Memory B cell (primary cell): ENCODE data around the gene FBXO34.

Experiments
- ATAC-seq: fragments of 150-1000 bp; cut with Tn5 transposase; 2 replicates; pipeline ENCODE4 v1.10.0; 2021; ENCODE audit warnings: low read depth, mild to moderate bottlenecking, moderate library complexity
- DNase-seq, 2 donors: peaks; one replicate each; pipeline ENCODE4 v3.0.0; 2022; ENCODE audit warnings: low spot score in 2 of 2
- H3K27ac Mint-ChIP-seq: one replicate; pipeline ENCODE4 v1.8.0; 2022; ENCODE audit warnings: mild to moderate bottlenecking, moderate library complexity, mixed read lengths
- H3K27me3 Mint-ChIP-seq: one replicate; pipeline ENCODE4 v1.8.0; 2022; ENCODE audit warnings: mixed read lengths
- H3K36me3 Mint-ChIP-seq: one replicate; pipeline ENCODE4 v1.8.0; 2022; ENCODE audit warnings: mild to moderate bottlenecking, mixed read lengths
- H3K4me1 Mint-ChIP-seq: one replicate; pipeline ENCODE4 v1.8.0; 2022; ENCODE audit warnings: mixed read lengths
- H3K4me3 Mint-ChIP-seq: one replicate; pipeline ENCODE4 v1.8.0; 2022; ENCODE audit warnings: mild to moderate bottlenecking, moderate library complexity, mixed read lengths
- H3K9me3 Mint-ChIP-seq: one replicate; pipeline ENCODE4 v1.8.0; 2022; ENCODE audit warnings: mixed read lengths

FBXO34 gene, protein sequence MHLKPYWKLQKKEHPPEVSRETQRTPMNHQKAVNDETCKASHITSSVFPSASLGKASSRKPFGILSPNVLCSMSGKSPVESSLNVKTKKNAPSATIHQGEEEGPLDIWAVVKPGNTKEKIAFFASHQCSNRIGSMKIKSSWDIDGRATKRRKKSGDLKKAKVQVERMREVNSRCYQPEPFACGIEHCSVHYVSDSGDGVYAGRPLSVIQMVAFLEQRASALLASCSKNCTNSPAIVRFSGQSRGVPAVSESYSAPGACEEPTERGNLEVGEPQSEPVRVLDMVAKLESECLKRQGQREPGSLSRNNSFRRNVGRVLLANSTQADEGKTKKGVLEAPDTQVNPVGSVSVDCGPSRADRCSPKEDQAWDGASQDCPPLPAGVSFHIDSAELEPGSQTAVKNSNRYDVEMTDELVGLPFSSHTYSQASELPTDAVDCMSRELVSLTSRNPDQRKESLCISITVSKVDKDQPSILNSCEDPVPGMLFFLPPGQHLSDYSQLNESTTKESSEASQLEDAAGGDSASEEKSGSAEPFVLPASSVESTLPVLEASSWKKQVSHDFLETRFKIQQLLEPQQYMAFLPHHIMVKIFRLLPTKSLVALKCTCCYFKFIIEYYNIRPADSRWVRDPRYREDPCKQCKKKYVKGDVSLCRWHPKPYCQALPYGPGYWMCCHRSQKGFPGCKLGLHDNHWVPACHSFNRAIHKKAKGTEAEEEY

GRCh38 chr14:55270832-55271571 lies at the start of gene FBXO34:
Gene FBXO34 (plus strand): TSS chr14:55271421. CDS start chr14:55350391, 78,970 bp downstream.
- ATAC-seq (peak; percentile 82), DNase-seq (peak; percentile 100)
- Mint-ChIP-seq H3K4me3 (peak within 1 kb of the TSS; percentile 86), H3K9me3 (no peaks in the 10 kb centered on the region), H3K4me1 (peaks cover 22% of the 10 kb centered on the region), H3K27ac (peak within 1 kb of the TSS; percentile 92), H3K36me3 (no peaks in the 10 kb centered on the region), H3K27me3 (no peaks in the 10 kb centered on the region)

- peaks cover 2% of the 10 kb centered on the region for H3K4me1 Mint-ChIP-seq
- peaks cover 3% of the 10 kb centered on the region for H3K9me3 Mint-ChIP-seq
- DNase-seq (no peak), ATAC-seq (no peak)
- no peak overlapping the region for H3K27ac Mint-ChIP-seq
- H3K4me3 Mint-ChIP-seq = no peak overlapping the region
- H3K27me3 Mint-ChIP-seq = no peaks in the 10 kb centered on the region
- H3K36me3 Mint-ChIP-seq = no peaks in the 10 kb centered on the region
Measured at GRCh38 chr14:55221968-55222367, 49.3 kb upstream of the FBXO34 start.

DNA sequence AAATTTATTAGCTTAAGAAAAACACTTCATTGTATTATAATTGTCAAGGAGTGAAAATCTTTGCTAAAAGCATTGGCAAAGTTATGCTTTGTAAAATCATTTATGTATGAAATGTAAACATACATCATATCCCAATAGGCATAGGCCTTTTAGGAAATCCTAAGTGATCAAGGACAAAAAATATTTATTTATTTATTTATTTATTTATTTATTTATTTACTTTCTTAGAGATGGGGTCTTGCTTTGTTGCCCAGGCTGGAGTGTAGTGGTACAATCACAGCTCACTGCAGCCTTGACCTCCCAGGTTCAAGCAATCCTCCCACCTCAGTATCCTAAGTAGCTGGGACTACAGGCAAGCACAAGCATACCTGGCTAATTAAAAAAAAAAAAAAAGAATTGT lies 47.9 kb upstream of the FBXO34 start:
- Mint-ChIP-seq H3K36me3 (no peaks in the 10 kb centered on the region), H3K9me3 (peaks cover 3% of the 10 kb centered on the region), H3K4me1 (peaks cover 2% of the 10 kb centered on the region), H3K27ac (no peak overlapping the region), H3K4me3 (no peak overlapping the region), H3K27me3 (no peaks in the 10 kb centered on the region)
- ATAC-seq (no peak), DNase-seq (no peak)

DNA sequence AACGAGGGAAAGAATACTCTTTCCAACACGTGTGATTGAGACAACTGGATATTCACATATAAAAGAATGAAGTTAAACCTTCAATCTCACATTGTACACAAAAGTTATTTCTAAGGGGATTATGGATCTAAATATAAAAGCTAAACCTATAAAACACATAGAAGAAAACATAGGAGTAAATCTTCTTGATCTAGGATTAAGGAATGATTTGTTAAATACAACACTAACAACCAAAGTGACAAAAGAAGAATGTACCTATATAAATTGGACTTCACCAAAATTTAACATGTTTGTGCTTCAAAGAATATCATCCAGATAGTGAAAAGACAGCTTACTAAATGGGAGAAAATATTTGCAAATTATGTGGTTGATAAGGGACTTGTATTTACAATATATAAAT lies 43.0 kb upstream of the FBXO34 start:
- Mint-ChIP-seq H3K9me3 (peaks cover 3% of the 10 kb centered on the region), H3K27ac (no peak overlapping the region)

GRCh38 chr14:55233591-55233990 lies 37.6 kb upstream of the FBXO34 start:
- ATAC-seq (no peak), DNase-seq (no peak)
- peaks cover 4% of the 10 kb centered on the region for H3K27me3 Mint-ChIP-seq
- no peak overlapping the region for H3K4me3 Mint-ChIP-seq
- H3K36me3 Mint-ChIP-seq = no peaks in the 10 kb centered on the region
- no peak overlapping the region for H3K27ac Mint-ChIP-seq
- H3K4me1 Mint-ChIP-seq = peaks cover 10% of the 10 kb centered on the region
- H3K9me3 Mint-ChIP-seq = peaks cover 5% of the 10 kb centered on the region

More for the DNA sequence above, 43.0 kb upstream of the FBXO34 start:
- ATAC-seq (no peak), DNase-seq (no peak)
- peaks cover 4% of the 10 kb centered on the region for H3K27me3 Mint-ChIP-seq
- no peak overlapping the region for H3K4me3 Mint-ChIP-seq
- H3K36me3 Mint-ChIP-seq = no peaks in the 10 kb centered on the region
- no peaks in the 10 kb centered on the region for H3K4me1 Mint-ChIP-seq

DNA sequence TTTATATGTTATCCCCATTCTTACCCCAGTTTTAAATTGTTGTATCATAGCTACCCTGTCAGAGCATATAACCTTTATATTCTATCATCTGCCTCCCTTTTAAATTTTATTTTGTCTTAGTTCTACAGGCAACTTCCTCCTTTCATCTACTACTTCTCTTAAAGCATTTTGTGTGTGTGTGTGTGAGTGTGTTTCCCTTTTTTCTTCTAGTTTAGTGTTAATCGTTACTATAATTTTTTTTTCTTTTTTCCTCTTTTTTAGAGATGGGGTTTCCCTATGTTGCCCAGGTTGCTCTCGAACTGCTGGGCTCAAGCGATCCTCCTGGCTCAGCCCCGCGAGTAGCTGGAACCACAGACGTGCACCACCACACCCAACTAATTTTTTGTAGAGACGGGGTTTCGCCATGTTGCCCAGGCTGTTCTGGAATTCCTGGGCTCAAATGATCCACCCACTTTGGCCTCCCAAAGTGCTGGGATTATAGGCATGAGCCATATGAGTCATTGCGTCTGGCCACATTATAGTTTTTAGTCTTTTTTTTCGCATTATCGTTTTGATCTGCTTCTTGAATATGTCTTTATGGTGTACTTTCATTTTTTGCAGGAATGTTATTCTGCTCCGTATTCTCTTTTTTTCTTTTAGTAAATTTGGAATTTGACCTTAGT lies 33.1 kb upstream of the FBXO34 start:
- peaks cover 5% of the 10 kb centered on the region for H3K9me3 Mint-ChIP-seq
- no peak overlapping the region for H3K27ac Mint-ChIP-seq
- H3K27me3 Mint-ChIP-seq = peaks cover 4% of the 10 kb centered on the region
- no peaks in the 10 kb centered on the region for H3K36me3 Mint-ChIP-seq
- ATAC-seq (peak; percentile 48), DNase-seq (peak in 1 of 2 donors; percentile 16)
- no peak overlapping the region for H3K4me3 Mint-ChIP-seq
- peaks cover 11% of the 10 kb centered on the region for H3K4me1 Mint-ChIP-seq

DNA sequence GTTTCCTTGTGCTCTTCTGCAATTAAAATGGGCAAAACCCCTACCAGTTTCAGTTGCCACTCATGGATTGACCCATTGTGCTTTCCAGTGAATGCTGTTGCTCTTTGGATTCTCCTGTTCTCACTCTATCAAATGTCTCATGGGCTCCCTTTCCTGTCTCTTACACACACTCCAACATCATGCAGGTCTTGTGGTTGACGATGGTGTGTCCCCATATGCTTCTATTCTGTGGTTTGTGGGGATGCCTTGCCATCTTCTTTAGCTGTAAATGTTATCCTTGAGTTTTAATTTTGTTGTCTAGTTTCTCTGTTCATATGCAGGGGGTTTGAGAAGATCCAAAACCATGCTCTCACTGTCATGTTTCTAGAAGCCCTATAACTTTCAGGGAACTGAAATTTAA lies 31.9 kb upstream of the FBXO34 start:
- no peak for ATAC-seq
- no peak overlapping the region for H3K27ac Mint-ChIP-seq
- DNase-seq = no peak
- H3K4me3 Mint-ChIP-seq = no peak overlapping the region
- peaks cover 11% of the 10 kb centered on the region for H3K4me1 Mint-ChIP-seq
- H3K9me3 Mint-ChIP-seq = peaks cover 5% of the 10 kb centered on the region
- no peaks in the 10 kb centered on the region for H3K36me3 Mint-ChIP-seq
- H3K27me3 Mint-ChIP-seq = peaks cover 4% of the 10 kb centered on the region

DNA sequence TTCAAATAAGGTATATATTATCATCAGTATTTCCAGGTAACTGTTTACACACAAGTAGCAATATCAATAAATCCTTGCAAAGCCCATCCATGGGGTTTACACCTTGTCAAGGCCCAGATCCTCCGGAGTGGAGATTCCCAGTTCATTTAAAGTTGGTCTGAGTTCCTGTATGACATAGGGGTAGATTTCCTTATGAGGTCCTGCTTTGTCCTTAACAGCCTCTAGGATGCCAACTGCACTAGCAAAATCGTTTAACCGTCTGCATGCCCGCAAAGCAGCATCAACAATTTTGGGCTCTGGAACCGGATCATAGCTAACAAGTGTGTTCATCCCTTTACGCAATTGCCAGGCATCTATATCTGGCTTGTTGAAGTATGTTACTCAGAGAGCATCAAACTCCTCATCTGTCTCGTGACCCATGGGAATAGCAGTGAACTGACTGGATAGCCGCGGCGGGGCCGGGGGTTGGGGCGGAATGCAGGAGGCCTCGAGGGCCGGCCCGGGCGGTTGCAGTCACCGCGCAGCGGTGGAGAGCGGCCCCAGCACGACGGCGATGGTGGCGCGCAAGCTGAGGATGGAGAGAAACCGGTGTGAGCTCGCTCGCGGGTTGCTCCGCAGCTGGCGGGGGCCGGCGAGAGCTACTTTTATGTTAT lies 30.6 kb upstream of the FBXO34 start:
- H3K27ac Mint-ChIP-seq = no peak overlapping the region
- ATAC-seq (no peak), DNase-seq (no peak)
- H3K9me3 Mint-ChIP-seq = no peaks in the 10 kb centered on the region
- peaks cover 5% of the 10 kb centered on the region for H3K27me3 Mint-ChIP-seq
- peaks cover 6% of the 10 kb centered on the region for H3K4me1 Mint-ChIP-seq
- no peak overlapping the region for H3K4me3 Mint-ChIP-seq
- H3K36me3 Mint-ChIP-seq = no peaks in the 10 kb centered on the region

DNA sequence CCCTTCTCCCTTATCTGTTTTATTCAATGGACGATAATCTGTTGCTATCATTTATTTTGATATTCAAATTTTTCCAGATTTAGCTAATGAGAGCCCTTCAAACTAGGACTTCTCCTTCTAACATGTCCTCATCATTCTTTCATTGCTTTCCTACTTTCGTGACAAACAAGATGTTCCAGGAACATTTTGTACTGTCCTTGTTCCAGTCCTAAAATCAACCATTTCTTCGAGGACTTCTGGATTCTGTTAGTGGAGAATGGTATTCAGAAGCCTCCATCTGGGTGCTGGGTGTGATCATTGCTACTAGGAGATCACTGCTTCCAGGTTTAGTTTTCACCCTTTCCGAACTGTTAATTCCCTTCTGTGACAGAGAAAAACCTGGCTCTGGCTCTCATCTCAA lies 29.5 kb upstream of the FBXO34 start:
- DNase-seq (no peak), ATAC-seq (no peak)
- Mint-ChIP-seq H3K4me1 (peaks cover 6% of the 10 kb centered on the region), H3K27me3 (peaks cover 5% of the 10 kb centered on the region), H3K36me3 (no peaks in the 10 kb centered on the region), H3K4me3 (no peak overlapping the region), H3K9me3 (no peaks in the 10 kb centered on the region), H3K27ac (no peak overlapping the region)

GRCh38 chr14:55243386-55243785 lies 27.8 kb upstream of the FBXO34 start:
- DNase-seq (no peak), ATAC-seq (no peak)
- Mint-ChIP-seq H3K4me3 (no peak overlapping the region), H3K36me3 (no peaks in the 10 kb centered on the region), H3K27me3 (peaks cover 7% of the 10 kb centered on the region), H3K4me1 (peaks cover 3% of the 10 kb centered on the region), H3K27ac (no peak overlapping the region), H3K9me3 (no peaks in the 10 kb centered on the region)

DNA sequence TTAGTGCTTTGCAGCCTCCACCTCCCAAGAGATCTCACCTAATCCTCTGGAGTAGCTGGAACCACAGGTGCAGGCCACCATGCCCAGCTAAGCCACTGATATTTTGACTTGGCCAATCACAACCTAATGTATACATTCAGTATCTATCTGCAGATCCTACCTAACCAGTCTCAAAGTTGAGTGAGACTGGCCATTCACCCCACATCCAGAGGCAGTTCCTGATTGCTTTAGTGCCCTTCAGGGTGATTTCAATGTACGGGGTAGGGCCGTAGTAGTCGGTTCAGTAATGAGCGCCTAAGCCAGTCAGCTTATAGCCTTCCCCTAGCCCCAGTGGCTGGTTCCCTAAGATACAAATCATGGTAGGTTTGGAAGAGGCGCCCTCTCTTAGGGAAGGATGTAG lies 27.4 kb upstream of the FBXO34 start:
- peaks cover 7% of the 10 kb centered on the region for H3K27me3 Mint-ChIP-seq
- no peaks in the 10 kb centered on the region for H3K9me3 Mint-ChIP-seq
- DNase-seq (no peak), ATAC-seq (no peak)
- no peak overlapping the region for H3K27ac Mint-ChIP-seq
- no peaks in the 10 kb centered on the region for H3K36me3 Mint-ChIP-seq
- no peak overlapping the region for H3K4me3 Mint-ChIP-seq
- H3K4me1 Mint-ChIP-seq = no peaks in the 10 kb centered on the region

DNA sequence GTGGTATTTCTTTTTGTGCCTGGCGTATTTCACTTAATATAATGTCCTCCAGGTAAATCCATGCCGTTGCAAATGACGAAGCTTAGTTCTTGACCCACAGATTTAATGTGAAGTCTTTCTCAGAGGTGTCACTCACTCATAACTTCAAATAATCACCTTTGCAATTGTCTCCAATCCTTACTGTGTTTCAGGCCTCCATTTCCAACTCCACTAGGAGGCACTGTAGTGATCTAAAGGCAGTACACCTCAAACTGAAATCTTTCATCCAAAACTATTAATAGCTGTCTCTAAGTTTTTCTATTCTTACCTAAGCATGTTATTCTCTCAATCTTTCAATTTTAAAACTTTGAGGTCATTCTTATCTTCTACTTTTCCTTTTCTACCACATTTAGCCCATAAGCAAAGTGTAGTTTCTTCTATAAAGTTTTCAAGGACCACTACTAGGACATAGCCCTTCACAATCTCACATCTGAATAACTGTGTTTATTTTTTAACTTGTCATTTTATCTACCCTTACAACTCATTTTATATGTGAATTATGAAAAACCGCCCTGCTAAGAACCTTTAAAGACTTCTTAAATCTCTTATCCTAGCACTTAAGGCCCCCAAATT lies 25.5 kb upstream of the FBXO34 start:
- Mint-ChIP-seq H3K9me3 (no peaks in the 10 kb centered on the region), H3K27ac (no peak overlapping the region)
- peak; percentile 60 for ATAC-seq

DNA sequence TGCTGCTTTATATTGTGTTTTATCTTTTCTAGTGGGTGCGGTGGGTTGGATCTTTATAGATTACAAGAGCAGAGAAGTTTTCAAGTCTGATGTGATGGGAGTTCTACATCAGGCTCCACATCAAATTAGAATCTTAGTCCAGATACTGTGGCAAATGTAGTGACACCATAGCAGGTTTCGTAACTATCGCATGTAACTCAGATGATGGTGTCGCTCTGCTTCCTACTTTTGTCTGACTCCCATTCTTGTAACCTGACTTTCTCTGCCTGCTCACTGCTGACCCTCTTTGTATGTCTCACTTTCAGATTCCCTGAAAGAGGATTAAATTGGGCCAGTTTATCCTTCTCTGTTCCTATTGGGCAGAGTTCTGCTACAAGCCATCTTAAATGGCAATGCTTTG lies 22.8 kb upstream of the FBXO34 start:
- DNase-seq (no peak), ATAC-seq (no peak)
- no peaks in the 10 kb centered on the region for H3K36me3 Mint-ChIP-seq
- H3K9me3 Mint-ChIP-seq = no peaks in the 10 kb centered on the region
- no peak overlapping the region for H3K4me3 Mint-ChIP-seq
- peak overlapping the region; percentile 11 for H3K27ac Mint-ChIP-seq
- peaks cover 11% of the 10 kb centered on the region for H3K27me3 Mint-ChIP-seq
- no peaks in the 10 kb centered on the region for H3K4me1 Mint-ChIP-seq

More for the DNA sequence above, 25.5 kb upstream of the FBXO34 start:
- Mint-ChIP-seq H3K4me1 (no peaks in the 10 kb centered on the region), H3K4me3 (no peak overlapping the region), H3K27me3 (peaks cover 11% of the 10 kb centered on the region), H3K36me3 (no peaks in the 10 kb centered on the region)
- peak in 1 of 2 donors; percentile 35 for DNase-seq
